Ovary (tissue), 9 donors: Measurements from ENCODE around the gene RASA3. TPM values are rescaled to one million over a fixed set of nuclear protein-coding genes. Genes with fewer than 3 reads are reported as not detected.
"Not testable (repeated sequence)": the region's sequence is repeated elsewhere in the genome, so short reads cannot be mapped to it uniquely, and the experiment has no call there.

ENCODE experiments used
- DNase-seq, 5 donors: peaks; one replicate each; pipeline ENCODE4 v3.0.0-alpha.2; 2019 to 2020
- H3K27ac ChIP-seq, 2 donors: fragments of 200-600 bp; one replicate each; pipeline versions ENCODE4 v1.5.1 to v1.8.0; 2019 to 2022
- H3K27me3 ChIP-seq: fragments of 200-600 bp; one replicate; pipeline ENCODE4 v1.8.0; 2022
- H3K36me3 ChIP-seq: fragments of 200-600 bp; sonication (generic); one replicate; pipeline ENCODE4 v1.5.1; 2019
- H3K4me1 ChIP-seq: one replicate; pipeline ENCODE4 v1.8.1; 2013; ENCODE audit warnings: mild to moderate bottlenecking, moderate library complexity; ENCODE audit not compliant: insufficient read depth
- H3K4me3 ChIP-seq: fragments of 200-600 bp; sonication (generic); one replicate; pipeline ENCODE4 v1.5.1; 2017
- H3K9me3 ChIP-seq, 2 donors: fragments of 200-600 bp in 1 of 2; sonication (generic) in 1 of 2; one replicate each; pipeline versions ENCODE4 v1.5.1 to v1.8.1; 2013 to 2019; ENCODE audit warnings: mild to moderate bottlenecking in 1 of 2, moderate library complexity in 1 of 2
- EP300 ChIP-seq: sonication (generic); formaldehyde crosslinking; IDR thresholded peaks from one replicate; pipeline ENCODE4 v1.6.1; 2017; ENCODE audit warnings: antibody characterized with exemption
- POLR2A ChIP-seq: fragments of 450-650 bp; IDR thresholded peaks from one replicate; pipeline ENCODE4 v1.6.1; 2017; ENCODE audit warnings: antibody characterized with exemption, mild to moderate bottlenecking, moderate library complexity
- WGBS, 3 donors: extraction: QIAGEN DNeasy Blood & Tissue Kit in 1 of 3; methylation state at CpG; one replicate each; pipeline versions ENCODE4 v1.1.5 to v1.1.7; 2013 to 2017; 5-methylcytosine and 5-hydroxymethylcytosine counted together
- intact Hi-C, 4 donors: fragments of 100-400 bp; cut with DNase I; formaldehyde crosslinking; loops; one replicate each; pipeline versions ENCODE4 v1.11.0 to v1.15.1; 2022 to 2023
- polyA plus RNA-seq, 2 donors: library from polyadenylated mRNA; stranded (reverse); fragments of 200-250 nt in 1 of 2; fragments of 350-450 nt in 1 of 2; fragmentation: Illumina TruSeq in 1 of 2; extraction: RNeasy Lipid Tissue Mini Kit (QIAGEN cat#74804) in 1 of 2; gene quantifications; one replicate each; pipeline ENCODE4 v1.2.3, GENCODE V29; 2013 to 2014
- total RNA-seq, 7 donors: library from RNA; depleted of rRNA in 2 of 7; stranded (reverse); fragments of >200 nt in 2 of 7; fragmentation: NEBNext Ultra II Directional in 3 of 7; extraction: Animal tissue kit (Norgen Biotek cat#: 25700) in 3 of 7; gene quantifications; one replicate each; pipeline versions ENCODE4 v1.1.0 to v1.2.4, GENCODE V29; 2016 to 2023
- TF ChIP-seq, protein P1 (sequence below), 3 donors: fragments of 450-650 bp in 2 of 3; fragments of 200-600 bp in 1 of 3; IDR thresholded peaks; one replicate each; pipeline versions ENCODE4 v1.5.1 to v1.8.0; 2016 to 2022; ENCODE audit warnings: antibody characterized with exemption in 3 of 3, mild to moderate bottlenecking in 1 of 3
- donor health status: DM: no; HTN: no; CAD: no; lungs with moderate emphysema.
- donor health status: DM: no; HTN: no; CAD: no.
- donor health status: Bipolar disorder and iron deficiency.
- donor health status: DM: yes; HTN: yes; CAD: no.
- donor health status: DM: no; HTN: no; CAD: no.
- donor health status: DM: yes; HTN: yes; CAD: no.

Gene RASA3
- total and polyA plus RNA-seq, 9 donors, result 5.4 to 16.9 (median 9.4) TPM

DNA sequence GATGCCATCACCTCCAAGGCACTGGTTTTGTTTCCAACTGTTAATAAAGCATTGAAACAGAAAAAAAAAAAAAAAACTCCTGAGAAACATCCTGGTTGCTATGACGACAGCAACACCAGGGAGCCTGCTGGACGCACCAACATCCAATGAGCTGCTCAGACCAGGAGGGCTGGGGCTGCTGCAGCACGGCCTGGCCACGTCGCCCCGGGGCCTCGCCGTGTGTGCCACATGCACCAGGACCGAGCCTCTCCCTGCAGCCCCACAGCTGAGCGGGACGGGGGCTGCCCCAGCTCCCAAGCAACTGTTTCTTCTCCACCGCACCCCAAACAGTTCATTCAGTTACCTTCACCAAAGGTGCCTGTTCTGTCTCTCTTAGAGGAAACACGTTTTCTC is 54.5 kb downstream of the RASA3 start:
- Histone ChIP-seq H3K27me3 (no peaks in the 10 kb centered on the region), H3K27ac (no peak overlapping the region), H3K36me3 (no peaks in the 10 kb centered on the region), H3K4me3 (no peak overlapping the region), H3K4me1 (peaks cover 6% of the 10 kb centered on the region), H3K9me3 (no peaks in the 10 kb centered on the region)
- TF ChIP-seq EP300 (no peak), POLR2A (no peak)
- TF ChIP-seq, protein P1, sequence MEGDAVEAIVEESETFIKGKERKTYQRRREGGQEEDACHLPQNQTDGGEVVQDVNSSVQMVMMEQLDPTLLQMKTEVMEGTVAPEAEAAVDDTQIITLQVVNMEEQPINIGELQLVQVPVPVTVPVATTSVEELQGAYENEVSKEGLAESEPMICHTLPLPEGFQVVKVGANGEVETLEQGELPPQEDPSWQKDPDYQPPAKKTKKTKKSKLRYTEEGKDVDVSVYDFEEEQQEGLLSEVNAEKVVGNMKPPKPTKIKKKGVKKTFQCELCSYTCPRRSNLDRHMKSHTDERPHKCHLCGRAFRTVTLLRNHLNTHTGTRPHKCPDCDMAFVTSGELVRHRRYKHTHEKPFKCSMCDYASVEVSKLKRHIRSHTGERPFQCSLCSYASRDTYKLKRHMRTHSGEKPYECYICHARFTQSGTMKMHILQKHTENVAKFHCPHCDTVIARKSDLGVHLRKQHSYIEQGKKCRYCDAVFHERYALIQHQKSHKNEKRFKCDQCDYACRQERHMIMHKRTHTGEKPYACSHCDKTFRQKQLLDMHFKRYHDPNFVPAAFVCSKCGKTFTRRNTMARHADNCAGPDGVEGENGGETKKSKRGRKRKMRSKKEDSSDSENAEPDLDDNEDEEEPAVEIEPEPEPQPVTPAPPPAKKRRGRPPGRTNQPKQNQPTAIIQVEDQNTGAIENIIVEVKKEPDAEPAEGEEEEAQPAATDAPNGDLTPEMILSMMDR (IDR thresholded peaks at IDR 0.05), result no peak
- intact Hi-C loops, result no loop called here
- DNase-seq, result peak in 3 of 5 donors; percentile 18 to 26 (median 21)
- 72 to 77% (median 76%) methylated on average over 13 of the region's 13 CpGs for WGBS, 3 donors

DNA sequence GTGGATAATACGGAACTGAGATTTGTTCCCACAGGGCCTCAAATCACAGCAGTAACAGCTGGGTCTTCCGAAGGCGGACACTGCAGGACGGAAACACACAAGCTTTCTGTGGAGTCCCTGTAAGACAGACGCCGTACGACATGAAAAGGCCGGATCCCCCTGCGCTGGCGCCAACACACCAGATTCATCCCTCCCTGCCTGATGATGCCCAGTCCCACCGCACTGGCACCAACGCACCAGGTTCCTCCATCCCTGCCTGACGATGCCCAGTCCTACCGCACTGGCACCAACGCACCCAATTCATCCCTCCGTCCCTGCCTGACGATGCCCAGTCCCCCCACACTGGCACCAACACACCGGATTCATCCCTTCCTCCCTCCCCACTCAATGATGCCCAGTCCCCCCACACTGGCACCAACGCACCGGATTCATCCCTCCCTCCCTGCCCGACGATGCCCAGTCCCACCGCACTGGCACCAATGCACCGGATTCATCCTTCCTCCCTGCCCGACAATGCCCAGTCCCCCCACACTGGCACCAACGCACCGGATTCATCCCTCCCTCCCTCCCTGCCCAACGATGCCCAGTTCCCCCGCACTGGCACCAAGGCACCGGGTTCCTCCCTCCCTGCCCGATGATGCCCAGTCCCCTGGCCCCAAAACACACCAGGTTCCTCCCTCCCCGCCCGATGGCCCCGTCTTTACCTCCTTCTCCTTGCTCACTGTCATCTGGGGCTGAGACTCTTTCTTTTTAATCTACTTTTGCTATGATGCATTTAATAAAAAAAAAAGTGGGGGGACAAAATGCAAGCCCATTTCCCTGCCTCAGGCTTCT is 55.1 kb downstream of the RASA3 start:
- peaks cover 6% of the 10 kb centered on the region for H3K4me1 ChIP-seq
- DNase-seq, result peak in 2 of 5 donors; percentile 10 to 29
- no peaks in the 10 kb centered on the region for H3K36me3 ChIP-seq
- intact Hi-C loops, result no loop called here
- H3K9me3 ChIP-seq, result no peaks in the 10 kb centered on the region
- H3K4me3 ChIP-seq, result no peak overlapping the region
- TF ChIP-seq POLR2A (no peak), EP300 (no peak)
- TF ChIP-seq, protein P1 (IDR thresholded peaks at IDR 0.05), result no peak
- 81 to 84% (median 84%) methylated on average over 34 of the region's 34 CpGs for WGBS, 3 donors
- no peak overlapping the region for H3K27ac ChIP-seq
- H3K27me3 ChIP-seq, result no peaks in the 10 kb centered on the region

- H3K4me1 ChIP-seq, result peaks cover 6% of the 10 kb centered on the region
- intact Hi-C loops, result no loop called here
- 92 to 95% (median 95%) methylated on average over 35 of the region's 35 CpGs for WGBS, 3 donors
These were observed 55.9 kb downstream of the RASA3 start for GRCh38 chr13:114076329-114077090.

DNA sequence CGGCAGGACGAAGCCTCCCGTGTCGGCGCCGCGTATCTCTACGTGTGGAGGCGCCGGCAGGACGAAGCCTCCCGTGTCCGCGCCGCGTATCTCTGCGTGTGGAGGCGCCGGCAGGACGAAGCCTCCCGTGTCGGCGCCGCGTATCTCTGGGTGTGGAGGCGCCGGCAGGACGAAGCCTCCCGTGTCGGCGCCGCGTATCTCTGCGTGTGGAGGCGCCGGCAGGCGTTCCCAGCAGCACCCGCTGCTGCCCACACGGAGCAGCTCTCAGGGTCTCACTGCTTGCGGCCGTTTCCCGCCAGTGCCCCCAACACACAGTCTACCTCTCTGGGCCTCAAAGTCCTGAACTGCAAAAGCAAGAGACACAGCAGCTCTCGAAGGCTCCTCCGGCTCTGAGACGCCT is 56.6 kb downstream of the RASA3 start:
- H3K4me1 ChIP-seq, H3K4me3 ChIP-seq, H3K36me3 ChIP-seq, H3K27me3 ChIP-seq, H3K9me3 ChIP-seq, intact Hi-C loops, H3K27ac ChIP-seq: not testable (repeated sequence)
- WGBS, 3 donors, result 96 to 97% (median 96%) methylated on average over 23 to 45 of the region's 45 CpGs
- DNase-seq, result peak in 2 of 5 donors; percentile 7 to 8

More at GRCh38 chr13:114076329-114077090, 55.9 kb downstream of the RASA3 start:
- H3K9me3 ChIP-seq, result no peaks in the 10 kb centered on the region
- H3K4me3 ChIP-seq, result no peak overlapping the region
- TF ChIP-seq, protein P1 (IDR thresholded peaks at IDR 0.05), result no peak
- TF ChIP-seq POLR2A (no peak), EP300 (no peak)
- H3K27ac ChIP-seq, result no peak overlapping the region
- H3K36me3 ChIP-seq, result no peaks in the 10 kb centered on the region
- peak in 3 of 5 donors; percentile 1 to 32 (median 20) for DNase-seq
- no peaks in the 10 kb centered on the region for H3K27me3 ChIP-seq
